Measurements from ENCODE around the gene SPIB. TPM values are rescaled to one million over a fixed set of nuclear protein-coding genes. Genes with fewer than 3 reads are reported as not detected.

SPIB gene
- polyA plus RNA-seq, 1 experiment = not detected

DNA sequence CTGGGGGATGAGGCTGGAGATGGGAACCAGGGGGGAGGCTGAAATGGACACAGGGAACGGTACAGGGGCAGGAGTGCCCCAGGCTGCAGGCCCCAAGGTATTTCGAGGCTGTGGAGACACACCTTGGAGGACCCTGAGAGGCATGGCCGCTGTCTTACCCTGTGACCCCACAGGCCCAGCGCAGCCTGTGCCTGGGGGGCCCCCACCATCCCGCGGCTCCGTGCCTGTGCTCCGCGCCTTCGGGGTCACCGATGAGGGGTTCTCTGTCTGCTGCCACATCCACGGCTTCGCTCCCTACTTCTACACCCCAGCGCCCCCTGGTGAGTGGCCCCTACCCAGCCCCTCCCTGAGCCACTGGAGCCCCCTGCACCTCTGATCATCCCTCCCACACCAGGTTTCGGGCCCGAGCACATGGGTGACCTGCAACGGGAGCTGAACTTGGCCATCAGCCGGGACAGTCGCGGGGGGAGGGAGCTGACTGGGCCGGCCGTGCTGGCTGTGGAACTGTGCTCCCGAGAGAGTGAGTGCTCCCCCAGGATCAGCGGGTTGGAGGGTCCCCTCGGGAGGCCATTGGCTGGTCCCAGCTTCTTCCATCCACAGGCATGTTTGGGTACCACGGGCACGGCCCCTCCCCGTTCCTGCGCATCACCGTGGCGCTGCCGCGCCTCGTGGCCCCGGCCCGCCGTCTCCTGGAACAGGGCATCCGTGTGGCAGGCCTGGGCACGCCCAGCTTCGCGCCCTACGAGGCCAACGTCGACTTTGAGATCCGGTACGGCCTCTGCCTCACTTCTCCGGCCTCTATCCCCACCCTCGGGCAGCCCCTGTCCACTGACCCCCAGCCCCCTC, 16.9 kb upstream of the SPIB start:
- Histone ChIP-seq H3K27me3 (ENCODE audit: control insufficient read depth, insufficient read depth, low read length) (no peaks in the 10 kb centered on the region), H3K9me3 (ENCODE audit: control insufficient read depth, insufficient read depth, low read length) (no peaks in the 10 kb centered on the region; the same call in 1 of the 2 replicates), H3K27ac (ENCODE audit: low read depth, low read length) (no peak overlapping the region), H3K4me3 (ENCODE audit: low read depth, low read length) (no peak overlapping the region)
- DNase-seq (ENCODE audit: low read depth, low spot score) = no peak
- TF ChIP-seq, protein P1, sequence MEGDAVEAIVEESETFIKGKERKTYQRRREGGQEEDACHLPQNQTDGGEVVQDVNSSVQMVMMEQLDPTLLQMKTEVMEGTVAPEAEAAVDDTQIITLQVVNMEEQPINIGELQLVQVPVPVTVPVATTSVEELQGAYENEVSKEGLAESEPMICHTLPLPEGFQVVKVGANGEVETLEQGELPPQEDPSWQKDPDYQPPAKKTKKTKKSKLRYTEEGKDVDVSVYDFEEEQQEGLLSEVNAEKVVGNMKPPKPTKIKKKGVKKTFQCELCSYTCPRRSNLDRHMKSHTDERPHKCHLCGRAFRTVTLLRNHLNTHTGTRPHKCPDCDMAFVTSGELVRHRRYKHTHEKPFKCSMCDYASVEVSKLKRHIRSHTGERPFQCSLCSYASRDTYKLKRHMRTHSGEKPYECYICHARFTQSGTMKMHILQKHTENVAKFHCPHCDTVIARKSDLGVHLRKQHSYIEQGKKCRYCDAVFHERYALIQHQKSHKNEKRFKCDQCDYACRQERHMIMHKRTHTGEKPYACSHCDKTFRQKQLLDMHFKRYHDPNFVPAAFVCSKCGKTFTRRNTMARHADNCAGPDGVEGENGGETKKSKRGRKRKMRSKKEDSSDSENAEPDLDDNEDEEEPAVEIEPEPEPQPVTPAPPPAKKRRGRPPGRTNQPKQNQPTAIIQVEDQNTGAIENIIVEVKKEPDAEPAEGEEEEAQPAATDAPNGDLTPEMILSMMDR (IDR thresholded peaks at IDR 0.05; ENCODE audit: low read depth, low read length) = no peak
- ChIA-PET POLR2A (no interaction called here), CTCF (no interaction called here)

DNA sequence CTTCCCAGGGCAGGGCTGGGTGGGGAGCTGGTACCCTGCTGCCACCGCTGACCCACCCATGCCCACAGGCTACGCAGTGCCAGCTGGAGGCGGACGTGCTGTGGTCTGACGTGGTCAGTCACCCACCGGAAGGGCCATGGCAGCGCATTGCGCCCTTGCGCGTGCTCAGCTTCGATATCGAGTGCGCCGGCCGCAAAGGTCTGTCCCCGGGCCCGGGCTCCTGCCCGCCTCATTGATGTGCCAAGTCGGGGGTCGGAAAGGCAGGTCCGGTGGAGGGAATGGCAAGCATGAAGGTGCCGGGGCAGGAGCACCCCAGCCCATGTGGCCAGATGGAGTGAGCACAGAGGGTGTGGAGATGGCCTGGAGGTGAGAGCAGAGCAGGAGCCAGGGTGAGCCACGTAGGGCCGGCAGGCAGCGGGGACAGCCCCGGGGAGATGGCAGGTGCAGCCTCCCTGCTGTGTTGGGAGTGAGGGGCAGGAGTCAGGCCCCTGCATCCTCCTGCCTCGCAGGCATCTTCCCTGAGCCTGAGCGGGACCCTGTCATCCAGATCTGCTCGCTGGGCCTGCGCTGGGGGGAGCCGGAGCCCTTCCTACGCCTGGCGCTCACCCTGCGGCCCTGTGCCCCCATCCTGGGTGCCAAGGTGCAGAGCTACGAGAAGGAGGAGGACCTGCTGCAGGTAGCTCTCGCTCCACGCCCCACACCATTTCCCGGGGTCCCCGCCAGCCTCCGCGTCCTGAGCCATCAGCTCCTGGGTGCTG, 16.0 kb upstream of the SPIB start:
- TF ChIP-seq, protein P1 (IDR thresholded peaks at IDR 0.05; ENCODE audit: low read depth, low read length) = no peak
- no peak for DNase-seq (ENCODE audit: low read depth, low spot score)
- no peaks in the 10 kb centered on the region; the same call in 1 of the 2 replicates for H3K9me3 ChIP-seq (ENCODE audit: control insufficient read depth, insufficient read depth, low read length)
- no peaks in the 10 kb centered on the region for H3K27me3 ChIP-seq (ENCODE audit: control insufficient read depth, insufficient read depth, low read length)
- POLR2A ChIA-PET = no interaction called here
- no peak overlapping the region for H3K27ac ChIP-seq (ENCODE audit: low read depth, low read length)
- no peak overlapping the region for H3K4me3 ChIP-seq (ENCODE audit: low read depth, low read length)
- CTCF ChIA-PET = no interaction called here

DNA sequence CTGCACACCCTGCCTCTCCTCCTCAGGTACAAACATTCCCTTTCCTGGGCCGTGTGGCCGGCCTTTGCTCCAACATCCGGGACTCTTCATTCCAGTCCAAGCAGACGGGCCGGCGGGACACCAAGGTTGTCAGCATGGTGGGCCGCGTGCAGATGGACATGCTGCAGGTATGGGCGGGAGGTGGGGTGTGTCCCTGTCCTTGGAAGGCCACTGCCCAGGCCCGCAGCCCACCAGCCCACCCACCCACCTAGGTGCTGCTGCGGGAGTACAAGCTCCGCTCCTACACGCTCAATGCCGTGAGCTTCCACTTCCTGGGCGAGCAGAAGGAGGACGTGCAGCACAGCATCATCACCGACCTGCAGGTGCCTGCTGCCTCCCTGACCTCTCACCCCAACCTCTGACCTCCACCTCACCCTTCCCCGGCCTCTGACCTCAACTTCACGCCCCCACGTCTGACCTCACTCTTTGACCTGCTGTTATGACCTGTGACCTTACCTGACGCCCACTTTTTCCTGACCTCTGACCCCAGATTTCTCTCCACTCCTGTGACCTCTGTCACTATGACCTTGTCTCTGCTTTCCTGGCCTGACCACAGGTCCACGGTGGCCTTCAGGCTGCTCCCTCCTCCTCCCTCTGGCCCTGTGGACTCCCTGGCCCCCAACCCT, 12.4 kb upstream of the SPIB start:
- no peak for DNase-seq (ENCODE audit: low read depth, low spot score)
- POLR2A ChIA-PET = no interaction called here
- H3K27ac ChIP-seq (ENCODE audit: low read depth, low read length) = no peak overlapping the region
- TF ChIP-seq, protein P1 (IDR thresholded peaks at IDR 0.05; ENCODE audit: low read depth, low read length) = no peak
- no peaks in the 10 kb centered on the region for H3K27me3 ChIP-seq (ENCODE audit: control insufficient read depth, insufficient read depth, low read length)
- H3K4me3 ChIP-seq (ENCODE audit: low read depth, low read length) = no peak overlapping the region
- CTCF ChIA-PET = no interaction called here
- no peaks in the 10 kb centered on the region; the same call in 1 of the 2 replicates for H3K9me3 ChIP-seq (ENCODE audit: control insufficient read depth, insufficient read depth, low read length)

DNA sequence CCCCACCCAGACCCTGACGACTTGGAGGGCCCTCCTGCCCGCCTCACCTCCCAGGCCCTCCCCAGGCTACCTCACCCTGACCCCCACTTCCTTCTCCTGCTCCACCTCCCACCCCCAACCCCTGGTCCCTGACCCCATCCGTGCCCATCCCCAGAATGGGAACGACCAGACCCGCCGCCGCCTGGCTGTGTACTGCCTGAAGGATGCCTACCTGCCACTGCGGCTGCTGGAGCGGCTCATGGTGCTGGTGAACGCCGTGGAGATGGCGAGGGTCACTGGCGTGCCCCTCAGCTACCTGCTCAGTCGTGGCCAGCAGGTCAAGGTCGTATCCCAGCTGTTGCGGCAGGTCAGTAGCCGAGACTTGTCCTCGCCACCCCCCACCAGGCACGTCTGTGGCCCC, 11.9 kb upstream of the SPIB start:
- H3K9me3 ChIP-seq (ENCODE audit: control insufficient read depth, insufficient read depth, low read length) = no peaks in the 10 kb centered on the region; the same call in 1 of the 2 replicates
- H3K27me3 ChIP-seq (ENCODE audit: control insufficient read depth, insufficient read depth, low read length) = no peaks in the 10 kb centered on the region
- H3K4me3 ChIP-seq (ENCODE audit: low read depth, low read length) = no peak overlapping the region
- CTCF ChIA-PET = interaction anchor here (0.6 kb wide), 1 partner anchor 614 kb away, joined by 4 read pairs; no protein-coding TSS in a partner anchor
- TF ChIP-seq, protein P1 (IDR thresholded peaks at IDR 0.05; ENCODE audit: low read depth, low read length) = no peak
- DNase-seq (ENCODE audit: low read depth, low spot score) = no peak
- POLR2A ChIA-PET = no interaction called here
- H3K27ac ChIP-seq (ENCODE audit: low read depth, low read length) = no peak overlapping the region

All from AG04450 (cell line).